NCI-H1105 (cell line): ENCODE measurements around the gene WDR27.
"Not testable (repeated sequence)": the region's sequence is repeated elsewhere in the genome, so short reads cannot be mapped to it uniquely, and the experiment has no call there.

Experiments used
- DNase-seq: peaks from one replicate; lab custom pipeline; 2025; lab: John Stamatoyannopoulos, UW

Gene WDR27

DNA sequence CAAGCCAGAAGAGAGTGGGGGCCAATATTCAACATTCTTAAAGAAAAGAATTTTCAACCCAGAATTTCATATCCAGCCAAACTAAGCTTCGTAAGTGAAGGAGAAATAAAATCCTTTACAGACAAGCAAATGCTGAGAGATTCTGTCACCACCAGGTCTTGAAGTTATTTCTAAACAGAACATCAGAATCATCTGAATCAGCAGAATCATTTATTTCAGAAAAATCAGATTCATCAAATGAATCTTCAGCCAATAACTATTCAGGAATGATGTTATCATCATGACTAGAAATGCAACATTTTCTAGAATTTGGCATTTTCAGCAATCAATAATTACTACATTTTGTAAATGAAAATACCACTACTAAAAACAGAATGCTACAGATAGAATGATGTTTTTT lies 100.7 kb downstream of the WDR27 start:
- not testable (repeated sequence) for DNase-seq

DNA sequence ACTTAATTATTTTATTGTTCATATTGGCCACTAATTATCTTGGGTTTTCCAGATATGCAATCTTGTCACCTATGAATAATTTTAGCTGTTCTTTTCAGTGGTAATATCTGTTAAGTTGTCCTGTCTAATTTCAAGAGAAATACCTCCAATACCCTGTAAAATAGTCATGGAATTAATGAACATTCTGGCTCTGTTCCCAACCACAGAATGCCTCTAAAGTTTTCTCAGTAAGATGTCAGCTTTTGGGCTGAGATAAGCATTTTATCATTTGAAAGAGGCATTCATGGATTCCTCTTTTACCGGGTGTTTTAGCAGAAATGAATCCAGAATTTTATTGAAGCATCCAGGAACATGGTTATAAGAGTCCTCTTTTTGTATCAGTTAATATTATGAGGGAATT lies 109.3 kb downstream of the WDR27 start:
- DNase-seq = no peak

DNA sequence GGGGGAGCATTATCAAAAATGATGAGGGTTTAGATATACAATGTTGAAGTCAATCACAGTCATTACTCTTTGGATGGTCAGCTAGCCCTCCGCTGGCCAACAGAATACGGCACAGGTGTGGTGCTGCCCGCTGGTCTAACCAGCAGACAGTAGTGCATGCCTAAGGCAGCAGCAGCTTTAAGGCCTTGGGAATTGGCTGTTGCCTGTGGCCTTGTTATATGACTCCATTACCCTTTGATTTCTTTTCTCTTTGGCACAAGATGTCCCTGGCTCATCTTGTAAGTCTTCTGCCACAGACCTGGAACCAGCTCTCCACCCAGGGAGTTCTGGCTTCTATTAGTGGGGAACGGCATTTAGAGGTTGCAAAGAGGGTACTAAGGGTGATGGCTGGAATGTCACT lies 110.2 kb downstream of the WDR27 start:
- DNase-seq = no peak

DNA sequence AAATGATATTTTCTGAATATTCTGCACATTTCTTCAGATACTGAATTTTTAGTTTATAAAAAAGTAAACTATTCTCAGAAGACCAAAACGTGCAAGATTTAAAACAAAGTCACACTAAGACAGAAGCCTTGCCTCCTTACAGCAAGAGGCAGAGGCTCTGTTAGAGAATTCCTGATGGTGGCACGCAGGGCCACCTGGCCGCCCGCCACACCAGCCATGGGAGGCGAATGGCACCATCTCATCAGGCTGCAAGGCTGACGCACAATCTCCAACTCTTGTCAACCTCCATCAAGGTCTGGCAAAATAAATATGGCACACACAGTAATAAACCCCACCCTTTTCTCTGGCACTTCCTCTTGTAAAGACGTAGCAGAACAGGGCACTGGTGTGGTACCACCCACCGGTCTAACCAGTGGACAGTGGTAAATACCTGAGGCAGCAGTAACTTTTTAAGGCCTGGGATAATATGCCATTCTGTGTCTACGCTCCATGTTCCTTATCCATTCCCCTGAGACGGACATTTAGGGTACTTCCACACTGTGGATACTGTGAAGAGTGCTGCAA lies 111.4 kb downstream of the WDR27 start:
- no peak for DNase-seq

DNA sequence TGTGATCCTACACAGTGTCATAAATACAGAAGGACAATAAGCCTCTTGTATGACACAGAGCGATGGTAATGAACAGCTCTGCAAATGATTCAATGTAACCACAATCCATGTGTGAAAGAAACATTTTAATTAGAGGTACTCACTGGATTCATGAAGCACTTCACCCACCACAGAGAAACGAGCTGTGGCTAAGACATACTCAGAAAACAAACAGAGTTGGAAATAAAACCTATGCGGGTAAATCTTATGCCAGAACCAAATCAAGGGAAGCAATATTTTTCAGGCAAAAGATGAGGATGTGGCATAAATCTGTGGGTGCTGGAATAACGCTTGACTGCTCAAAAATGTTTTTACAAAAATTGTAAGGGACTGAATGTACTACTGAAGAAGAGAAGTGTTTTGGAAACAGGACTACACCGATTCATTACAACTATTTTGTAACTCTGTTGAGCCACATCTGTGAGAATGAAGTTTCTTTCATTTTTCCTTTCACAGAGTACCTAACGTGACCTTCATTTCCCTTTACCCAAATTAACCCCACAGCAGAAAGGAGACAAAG lies 112.1 kb downstream of the WDR27 start:
- DNase-seq = no peak

DNA sequence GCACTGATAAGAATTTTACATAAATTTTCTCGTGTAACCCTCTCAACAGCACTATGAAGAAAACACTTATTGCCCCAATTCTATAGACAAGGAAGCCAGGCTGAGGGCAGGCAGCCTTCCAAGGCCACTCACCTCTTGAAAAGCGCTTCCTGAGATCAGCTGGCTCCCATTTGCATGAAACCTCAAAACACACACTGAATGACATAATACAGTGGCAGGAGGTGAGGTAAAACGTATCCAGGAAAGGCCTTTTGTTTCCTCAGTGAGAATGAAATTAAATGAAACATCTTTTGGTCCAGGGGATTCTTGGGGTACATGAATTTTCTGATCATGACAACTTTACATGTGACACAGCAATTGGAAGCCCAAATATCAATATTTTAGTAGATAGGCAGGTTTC lies 112.5 kb downstream of the WDR27 start:
- DNase-seq = no peak

DNA sequence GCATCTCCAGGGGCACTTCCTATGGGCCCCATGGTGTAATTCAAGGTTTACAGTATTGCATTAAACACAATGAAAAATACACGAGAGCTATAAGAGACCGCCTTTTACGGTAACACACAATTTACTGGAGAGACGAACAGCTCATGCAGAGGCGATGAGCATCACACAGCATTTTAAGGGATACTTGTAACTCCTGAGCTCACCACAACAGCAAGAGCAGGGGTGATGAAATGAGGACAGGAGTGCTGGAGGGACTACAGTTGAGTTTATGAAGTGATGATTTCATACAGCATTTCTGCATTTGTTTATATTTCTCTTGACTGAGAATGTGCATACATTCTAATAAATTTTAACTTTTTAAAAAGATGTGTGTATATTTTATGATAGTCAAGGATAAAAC lies 113.9 kb downstream of the WDR27 start:
- DNase-seq = no peak

DNA sequence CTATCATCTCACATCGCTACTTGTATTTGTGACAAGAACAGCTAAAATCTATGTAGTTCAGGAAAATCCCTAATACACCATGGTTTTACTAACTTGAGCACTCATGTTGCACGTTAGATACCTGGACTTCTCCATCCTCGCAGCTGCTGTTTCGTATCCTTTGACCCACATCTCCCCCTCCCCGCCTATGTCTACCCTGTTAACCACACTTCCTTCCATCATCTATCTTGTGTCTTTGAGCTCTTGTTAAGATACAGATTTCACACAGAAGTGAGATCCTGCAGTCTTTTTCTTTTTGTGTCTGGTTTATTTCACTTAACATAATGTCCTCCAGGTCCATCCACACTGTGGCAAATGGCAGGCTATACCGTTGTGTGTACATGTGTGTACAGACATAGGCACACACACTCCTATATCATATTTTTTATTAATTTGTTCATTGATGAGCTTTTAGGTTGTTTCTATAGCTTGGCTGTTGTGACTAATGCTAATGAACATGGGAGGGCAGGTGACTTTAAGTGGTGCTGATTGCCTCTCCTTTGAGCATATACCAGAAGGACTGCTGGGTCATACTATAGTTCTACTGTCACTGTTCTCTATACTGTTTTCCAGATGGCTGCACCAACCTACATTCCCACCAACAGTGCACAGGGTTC lies 117.8 kb downstream of the WDR27 start:
- no peak for DNase-seq

DNA sequence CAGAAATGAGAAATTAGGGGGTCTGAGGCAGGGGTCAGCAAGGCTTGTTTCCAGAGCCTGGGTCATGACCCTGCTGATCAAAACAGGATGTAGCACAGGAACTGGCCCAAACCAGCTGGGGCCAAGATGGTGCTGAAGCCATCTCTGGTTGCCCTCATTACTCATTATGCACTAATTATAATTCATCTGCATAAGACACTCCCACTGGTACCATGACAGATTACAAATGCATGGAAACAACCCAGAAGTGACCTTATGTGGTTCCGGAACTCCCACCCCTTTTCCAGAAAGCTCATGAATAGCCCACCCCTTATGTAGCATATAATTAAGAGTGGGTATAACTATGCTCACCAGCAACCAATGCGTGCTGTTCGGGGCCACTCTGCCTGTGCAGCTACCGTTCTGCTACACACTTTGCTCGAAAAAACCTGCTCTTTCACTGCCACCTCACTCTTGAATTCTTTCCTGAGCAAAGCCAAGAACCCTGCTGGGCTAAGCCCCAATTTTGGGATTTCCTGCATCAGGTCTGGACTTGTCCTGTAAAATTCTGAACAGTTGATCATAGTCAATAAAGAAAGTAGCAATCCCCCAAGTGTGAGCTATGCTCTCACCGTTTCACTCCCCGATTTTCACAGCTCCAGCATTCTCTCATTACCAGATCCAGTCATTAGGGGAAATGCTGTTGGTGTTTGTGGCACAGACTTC lies 122.3 kb downstream of the WDR27 start:
- no peak for DNase-seq

DNA sequence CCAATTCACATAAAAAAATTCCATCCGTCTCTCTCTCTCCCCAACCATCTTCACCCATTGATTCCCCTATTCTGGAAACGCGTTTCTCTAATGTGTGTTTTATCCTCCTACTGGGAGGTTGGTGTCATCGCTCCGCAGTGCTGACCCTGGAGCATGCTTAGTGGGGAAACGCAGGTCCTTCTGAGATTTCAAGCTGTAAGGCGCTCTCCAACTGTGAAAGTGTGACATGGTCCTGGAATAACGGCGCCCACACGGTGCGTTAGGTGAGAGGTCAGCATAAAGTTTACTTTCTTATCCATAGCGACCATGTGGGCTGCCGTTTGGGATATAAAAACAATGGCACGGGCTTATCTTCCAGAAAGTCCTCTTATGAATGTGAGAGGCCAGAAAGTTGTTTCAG lies 123.9 kb downstream of the WDR27 start:
- no peak for DNase-seq

DNA sequence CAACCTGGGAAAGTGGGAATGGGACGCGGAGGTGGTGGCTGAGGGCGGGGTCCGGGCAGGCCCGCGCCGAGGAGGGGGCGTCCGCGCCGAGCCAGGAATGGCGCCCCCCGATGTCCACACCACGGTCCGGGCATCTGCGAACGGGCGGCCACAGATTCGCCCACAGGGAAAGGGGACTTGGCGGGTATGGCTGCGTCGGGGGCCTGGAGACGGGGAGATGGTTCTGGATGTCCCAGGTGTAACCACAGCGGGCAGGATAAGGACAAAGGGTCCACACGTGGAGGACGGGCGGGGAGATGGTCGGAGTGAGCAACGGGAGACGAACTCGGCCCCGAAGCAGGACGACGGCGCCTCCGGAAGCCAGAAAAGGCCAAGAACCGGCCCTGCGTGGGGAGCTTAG lies 124.6 kb downstream of the WDR27 start:
- no peak for DNase-seq

DNA sequence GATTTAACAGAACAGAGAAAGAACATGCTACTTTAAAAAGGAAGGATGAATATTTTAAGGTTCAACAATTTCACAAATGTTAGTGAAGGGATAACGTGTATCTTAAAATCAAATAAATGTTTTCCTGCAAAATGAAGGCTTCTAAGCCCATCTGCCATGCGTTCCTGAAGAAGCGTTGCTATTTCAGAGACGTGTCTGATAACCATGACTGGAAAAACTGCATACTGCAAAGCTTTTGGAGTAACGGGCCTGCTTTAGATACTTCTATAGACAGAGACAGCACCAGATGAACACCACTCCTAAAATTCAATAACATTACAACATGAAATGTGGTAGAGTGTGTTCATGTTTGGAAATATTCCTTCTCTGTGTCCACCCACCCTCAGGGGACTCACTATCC lies 126.0 kb downstream of the WDR27 start:
- no peak for DNase-seq

DNA sequence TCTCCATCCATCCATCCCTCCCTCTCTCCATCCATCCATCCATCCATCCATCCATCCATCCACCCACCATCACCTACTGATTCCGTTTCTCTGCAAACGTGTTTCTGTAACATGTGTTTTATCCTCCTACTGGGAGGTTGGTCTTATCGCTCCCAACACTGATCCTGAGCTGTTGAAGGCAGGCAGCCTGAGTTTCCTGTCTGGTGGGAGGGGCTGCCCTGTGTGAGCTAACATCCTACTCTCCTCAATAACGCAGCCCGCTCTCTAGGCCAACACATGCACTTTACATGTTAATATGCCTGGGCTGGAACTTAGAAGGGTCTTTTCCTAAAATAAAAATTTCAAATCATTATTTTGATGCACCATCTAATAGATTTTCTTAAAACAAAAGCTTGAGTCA lies 126.5 kb downstream of the WDR27 start:
- DNase-seq = no peak

DNA sequence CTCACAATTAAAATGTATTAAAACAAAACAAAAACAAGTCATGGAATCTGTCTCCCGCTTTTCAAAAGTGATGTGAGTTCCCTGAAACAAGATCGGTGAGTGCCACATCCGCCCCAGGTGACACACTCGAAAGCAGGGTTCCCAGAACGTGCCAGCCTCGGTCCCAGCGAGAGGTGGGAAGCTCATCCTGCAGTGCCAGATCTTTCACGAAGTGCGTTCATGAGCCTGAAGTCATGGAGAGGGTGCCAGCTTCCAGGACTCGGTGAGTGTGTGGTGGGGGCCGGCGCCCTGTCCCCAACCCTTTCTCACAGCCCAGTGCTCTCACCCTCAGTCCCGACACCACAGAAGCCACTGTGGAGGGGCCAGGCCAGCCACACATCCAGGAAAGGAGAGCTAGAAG lies 127.4 kb downstream of the WDR27 start:
- DNase-seq = no peak

DNA sequence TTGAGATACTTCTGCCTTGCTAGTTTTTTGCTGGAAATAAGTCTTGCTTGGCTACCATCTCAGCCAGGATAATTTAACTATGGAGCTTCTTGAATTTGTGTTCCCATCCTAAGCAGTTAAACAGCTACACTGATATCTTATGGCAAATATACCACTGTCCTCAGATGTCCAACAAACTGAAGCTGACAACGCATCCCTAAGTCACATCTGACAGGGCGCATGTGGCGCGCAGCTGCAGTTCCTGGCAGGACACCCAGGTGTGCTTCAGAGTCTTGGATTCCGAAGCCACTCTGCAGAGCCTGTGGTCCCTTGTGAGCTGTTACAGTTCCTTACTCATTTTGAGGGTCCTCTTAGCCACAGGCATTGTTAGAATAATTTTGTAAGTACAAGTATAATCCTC lies 127.9 kb downstream of the WDR27 start:
- no peak for DNase-seq

DNA sequence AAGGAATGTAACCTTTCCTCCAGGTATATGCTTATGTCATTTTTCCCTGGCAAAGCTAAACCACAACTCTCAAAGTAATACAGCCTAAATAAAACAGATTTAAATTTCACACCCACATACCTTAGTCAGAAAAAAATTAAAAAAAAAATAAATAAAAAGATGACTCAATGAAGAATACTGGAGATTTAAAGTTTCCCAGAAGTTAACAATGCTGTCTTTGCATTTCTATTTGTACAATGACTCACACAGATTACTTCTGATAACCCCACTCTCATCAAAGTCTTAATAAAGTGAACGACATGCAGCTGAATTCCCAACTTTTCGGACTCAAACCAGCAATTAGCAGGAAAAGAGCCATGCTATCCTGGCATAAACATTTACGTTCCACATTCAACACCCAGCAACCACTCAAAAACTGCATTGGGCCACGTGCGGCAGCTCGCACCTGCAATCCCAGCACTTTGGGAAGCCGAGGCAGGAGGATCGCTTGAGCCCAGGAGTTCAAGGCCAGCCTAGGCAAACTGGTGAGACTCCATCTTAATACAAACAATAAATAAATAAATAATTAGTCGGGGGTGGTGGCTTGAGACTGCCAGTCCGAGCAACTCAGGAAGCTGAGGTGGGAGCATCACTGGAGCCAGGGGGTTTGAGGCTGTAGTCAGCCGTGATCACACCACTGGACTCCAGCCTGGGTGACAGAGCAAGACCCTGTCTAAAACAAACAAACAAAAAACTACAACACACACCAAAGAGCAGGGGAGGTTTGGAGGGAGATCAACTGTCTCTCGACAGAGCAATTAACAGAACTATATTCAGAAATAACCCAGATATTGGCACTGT lies 130.5 kb downstream of the WDR27 start:
- DNase-seq = no peak

DNA sequence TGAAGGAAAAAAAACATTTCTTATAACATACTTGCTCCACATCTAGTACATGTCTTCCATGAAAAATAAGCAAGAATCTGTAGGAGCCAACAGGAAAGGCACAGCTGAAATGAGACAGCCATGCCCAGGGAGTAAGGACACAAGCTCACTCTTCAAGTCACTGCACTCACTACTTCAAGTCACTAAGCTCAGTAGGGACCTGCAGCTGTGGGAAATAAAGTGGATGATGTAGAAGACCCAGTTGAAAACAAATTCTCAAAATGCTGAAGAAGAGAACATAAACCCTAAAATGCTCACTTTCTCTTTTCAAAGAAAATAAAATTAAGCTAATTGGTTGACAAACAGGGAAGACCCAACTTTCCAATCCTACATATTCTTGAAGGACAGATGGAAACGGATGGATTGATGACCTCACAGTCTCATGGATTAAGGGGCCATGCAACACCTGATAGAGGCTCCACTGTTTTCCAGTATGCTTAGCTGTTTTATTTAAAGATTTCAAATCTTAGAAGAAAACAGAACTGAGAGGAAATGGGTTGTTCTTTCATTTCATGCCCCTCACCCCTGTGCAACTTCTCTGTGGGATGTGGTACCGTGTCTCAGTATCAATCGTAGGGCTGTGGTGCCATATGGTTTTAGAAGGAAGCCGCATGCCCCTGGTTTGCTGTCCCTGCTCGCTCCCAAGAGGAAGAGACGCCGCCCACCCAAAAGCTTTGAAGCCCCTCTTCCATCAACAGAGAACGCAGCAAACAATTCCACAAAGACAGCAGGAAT lies 133.3 kb downstream of the WDR27 start:
- DNase-seq = no peak

DNA sequence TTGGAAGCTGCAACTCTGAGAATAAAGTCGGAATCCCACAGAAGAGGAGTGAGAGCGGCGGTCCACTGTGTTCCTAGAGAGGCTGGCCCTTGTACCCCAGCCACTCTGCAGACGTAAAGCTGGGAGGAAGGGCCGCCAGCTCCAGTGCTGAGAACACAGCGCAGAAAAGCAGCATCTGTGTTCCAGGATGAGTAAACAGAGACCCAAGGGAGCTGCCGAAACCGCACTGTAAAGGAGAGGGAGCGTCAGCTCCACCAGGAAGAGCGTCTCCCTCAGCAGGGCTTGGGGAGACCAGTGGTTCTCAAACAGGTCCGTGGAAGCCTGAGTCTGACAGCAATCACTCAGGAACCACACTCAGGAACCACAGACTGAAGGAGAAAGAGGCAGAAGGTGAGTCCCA lies 134.0 kb downstream of the WDR27 start:
- DNase-seq = no peak

DNA sequence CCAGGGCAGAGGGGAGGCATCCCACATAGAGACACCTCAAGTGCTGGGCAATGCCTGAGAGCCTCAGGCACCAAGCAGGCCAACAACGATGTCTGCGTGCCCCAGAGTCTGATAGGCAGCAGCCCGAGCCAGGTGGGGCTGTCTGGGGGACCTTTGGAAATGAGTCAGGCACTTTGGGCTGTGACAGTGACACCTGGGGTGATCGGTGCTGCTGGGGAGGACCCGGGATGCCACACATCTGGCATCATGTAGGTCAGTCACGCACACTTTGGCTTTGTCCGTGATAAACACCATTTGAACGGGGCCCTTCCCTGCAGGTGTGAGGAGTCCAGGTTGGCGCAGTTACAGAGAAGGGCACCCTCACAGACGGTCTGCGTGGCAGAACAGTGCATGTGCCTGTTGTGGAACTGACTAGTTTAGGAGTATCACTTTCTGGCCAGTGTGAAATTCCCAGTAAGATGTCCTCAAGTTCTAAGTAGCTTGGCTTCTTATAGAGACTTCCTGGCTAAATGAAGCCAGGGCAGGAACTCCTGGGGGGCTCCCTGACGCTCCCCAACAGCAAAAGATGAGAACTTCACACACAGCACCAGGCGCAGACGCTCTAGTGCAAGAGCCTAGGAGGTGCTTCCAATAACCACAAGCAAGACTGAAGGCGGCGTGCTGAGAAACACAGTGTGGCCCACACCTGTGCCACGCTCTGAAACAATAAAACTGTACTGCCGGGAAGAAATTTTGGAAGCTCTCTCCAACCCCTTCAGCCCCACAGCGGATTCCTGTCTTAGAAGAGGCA lies 134.7 kb downstream of the WDR27 start:
- no peak for DNase-seq

DNA sequence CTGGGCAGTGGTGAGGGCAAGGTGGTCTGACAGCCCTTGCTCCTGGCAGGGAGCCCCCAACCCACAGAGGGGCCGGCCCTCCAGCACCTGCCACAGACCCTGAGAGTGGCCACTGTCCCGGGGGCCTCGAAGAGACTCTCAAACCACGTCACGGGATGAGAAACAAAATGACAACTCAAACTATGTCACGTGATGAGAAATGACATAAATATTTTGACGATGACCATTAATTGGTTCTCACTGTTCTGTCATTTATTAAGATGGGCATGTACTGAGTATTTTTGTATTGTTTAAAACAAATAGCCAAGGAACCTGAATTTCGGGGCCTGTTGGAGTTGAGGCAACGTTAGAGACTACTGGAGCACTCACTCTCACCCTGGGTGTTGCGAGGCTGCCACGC lies 135.5 kb downstream of the WDR27 start:
- DNase-seq = no peak
